SHP77 (cell line): ENCODE measurements around the gene SUMO4.

Experiments used
- DNase-seq, 2 experiments: peaks; one replicate each; lab custom pipeline; 2025; lab: John Stamatoyannopoulos, UW

SUMO4 gene

DNA sequence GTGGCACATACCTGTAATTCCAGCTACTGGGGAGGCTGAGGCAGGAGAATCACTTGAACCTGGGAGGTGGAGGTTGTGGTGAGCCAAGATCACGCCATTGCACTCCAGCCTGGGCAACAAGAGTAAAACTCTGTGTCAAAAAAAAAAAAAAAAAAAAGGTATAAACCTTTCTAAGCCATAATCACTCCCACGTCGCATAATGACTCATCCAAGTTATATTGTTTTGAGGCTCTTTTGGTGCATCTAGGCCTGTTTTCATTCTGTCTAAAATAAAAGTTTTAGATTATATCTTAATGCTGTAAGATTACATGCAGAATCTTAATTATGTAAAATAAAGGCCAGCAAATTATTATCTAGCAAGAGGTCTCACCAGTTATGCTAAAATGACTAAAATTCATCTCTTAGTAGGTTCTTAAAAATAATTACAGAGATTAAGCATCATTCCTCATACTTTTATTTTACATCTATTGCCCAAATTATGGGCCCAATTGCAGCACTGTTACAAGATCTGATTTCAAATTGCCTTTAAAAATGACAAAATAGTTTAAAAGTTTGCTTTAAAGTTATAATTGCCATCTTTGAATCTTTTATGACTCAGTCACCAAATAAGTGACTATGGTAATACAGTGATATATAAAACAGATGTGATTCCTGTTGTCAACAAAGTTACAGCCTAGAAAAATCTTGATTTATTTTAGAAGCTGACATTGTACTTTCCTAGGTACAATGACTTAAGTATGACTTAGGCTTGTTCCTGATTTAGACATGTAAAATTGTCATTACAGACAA is 10.4 kb upstream of the SUMO4 start:
- DNase-seq: no peak

DNA sequence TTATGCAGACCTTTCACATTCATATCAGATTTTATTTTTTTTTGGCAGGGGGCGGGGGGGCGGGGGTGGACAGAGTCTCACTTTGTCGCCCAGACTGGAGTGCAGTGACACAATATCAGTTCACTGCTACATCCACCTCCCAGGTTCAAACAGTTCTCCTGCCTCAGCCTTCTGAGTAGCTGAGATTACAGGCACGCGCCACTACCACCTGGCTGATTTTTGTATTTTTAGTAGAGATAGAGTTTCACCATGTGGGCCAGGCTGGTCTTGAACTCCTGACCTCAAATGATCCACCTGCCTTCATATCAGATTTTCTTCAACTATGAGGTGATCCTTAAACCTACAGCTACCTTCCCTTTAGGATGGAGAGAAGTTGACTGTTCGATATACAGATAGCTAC is 8.0 kb upstream of the SUMO4 start:
- no peak for DNase-seq

GRCh38 chr6:149392535-149392934 is 7.5 kb upstream of the SUMO4 start:
- DNase-seq: no peak

DNA sequence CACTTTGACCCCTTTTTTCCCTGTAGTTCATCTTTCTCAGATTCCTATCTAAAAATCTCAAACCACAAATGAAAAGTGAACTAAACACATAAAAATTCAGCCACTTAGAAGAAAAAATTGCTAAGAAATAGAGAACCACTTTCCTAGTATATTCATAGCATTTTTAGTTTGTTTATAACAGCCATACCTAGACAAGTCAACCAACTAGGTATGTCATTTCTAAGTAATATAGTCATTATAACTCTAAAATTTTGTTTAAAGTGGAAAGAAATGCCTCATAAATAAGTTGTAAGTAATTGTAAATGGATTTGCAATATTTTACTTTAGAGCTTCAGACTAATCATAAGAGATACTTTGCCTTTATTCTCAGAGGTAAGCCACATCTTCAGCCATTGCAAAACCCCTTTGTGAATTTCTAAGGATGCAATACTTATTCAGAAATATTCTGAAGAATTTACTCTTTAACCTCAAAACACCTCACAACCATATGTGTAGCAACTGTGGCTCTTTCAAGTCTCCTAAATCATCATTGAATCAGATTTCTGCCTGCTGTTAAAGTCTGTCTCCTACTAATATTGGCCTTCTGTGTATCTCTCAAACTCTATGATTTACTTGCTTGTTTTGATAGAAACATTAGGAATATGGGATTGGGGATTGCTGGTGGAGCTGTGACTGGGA is 6.9 kb upstream of the SUMO4 start:
- DNase-seq: no peak

DNA sequence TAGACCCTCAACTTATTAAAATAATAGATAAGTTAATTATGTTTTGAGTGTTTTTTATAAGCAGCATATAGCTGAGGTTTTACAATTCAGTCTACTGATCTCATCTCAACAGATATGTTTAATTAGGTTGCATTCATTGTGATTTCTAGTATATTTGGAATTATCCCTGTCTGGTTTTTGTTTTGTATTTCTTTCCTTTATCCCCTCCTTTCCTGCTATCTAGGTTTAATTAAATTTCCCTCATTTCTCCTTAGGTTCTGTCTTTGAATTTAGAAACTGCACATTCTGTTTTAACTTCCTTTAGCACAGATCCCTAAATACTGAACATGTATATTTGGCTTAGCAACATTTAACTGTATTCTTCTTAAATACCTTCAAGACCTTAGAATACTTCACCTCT is 4.9 kb upstream of the SUMO4 start:
- DNase-seq: no peak

DNA sequence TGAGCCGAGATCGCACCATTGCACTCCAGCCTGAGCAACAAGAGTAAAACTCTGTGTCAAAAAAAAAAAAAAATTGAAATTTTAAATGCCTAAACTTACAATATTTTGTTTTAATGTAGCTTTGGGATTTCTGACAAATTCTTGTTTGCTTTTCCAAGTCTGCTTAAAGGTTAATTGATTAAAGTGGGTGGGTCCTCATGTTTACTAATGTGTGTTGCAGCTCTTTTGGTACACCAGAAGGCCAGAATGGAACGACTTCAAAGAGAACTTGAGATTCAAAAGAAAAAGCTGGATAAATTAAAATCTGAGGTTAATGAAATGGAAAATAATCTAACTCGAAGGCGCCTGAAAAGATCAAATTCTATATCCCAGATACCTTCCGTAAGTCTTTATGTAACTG is 2.7 kb upstream of the SUMO4 start:
- DNase-seq: no peak

DNA sequence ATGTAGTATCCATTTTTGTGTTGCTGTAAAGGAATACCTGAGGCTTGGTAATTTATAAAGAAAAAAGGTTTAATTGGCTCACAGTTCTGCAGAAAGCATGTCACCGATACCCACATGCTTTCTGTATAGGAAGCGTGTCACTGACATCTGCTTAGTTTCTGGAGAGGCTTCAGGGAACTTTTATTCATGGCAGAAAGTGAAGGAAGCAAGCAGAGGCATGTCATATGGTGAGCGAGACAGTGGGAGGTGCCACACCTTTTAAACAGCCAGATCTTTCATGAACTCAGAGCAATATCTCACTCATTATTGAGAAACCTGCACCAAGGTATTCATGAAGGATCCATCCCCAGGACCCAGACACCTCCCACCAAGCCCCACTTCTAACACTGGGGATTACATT is 3.5 kb downstream of the SUMO4 start:
- no peak for DNase-seq

GRCh38 chr6:149405823-149406765 is 6.0 kb downstream of the SUMO4 start:
- DNase-seq: no peak

DNA sequence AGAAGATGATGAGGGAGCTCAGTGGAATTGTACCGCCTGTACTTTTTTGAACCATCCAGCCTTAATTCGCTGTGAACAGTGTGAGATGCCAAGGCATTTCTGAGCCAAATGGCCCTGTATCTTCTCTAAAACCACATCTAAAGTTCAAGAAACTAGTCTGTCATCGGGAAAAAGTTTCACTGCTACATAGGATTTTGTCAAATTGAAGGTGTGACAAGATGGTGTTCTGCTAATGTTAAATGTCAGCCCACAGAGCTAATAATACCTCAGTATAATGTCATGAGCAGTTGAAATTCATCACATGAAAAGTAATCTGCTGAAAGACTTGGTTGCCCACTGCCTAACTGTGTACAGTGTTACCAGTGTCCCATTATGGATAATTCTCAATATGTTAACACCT is 9.6 kb downstream of the SUMO4 start:
- no peak for DNase-seq

DNA sequence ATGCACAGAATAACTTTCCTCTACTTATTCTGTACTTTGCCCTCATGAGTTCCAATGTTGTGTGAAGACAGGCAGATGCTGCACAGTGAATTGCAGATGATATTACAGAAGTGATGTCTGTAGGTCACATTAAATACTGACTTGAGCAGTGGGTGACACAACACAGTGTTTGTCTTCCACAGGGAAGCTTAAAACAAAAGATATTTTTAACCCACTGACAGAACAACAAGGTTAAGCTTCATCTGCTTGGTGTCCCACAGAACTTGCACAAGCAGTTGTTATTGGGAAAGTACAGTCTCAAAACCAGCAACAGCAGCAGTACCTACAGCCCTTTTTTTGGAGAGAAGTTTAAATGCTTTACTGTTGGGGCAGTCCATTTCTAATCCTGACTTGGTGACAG is 10.5 kb downstream of the SUMO4 start:
- DNase-seq: no peak

DNA sequence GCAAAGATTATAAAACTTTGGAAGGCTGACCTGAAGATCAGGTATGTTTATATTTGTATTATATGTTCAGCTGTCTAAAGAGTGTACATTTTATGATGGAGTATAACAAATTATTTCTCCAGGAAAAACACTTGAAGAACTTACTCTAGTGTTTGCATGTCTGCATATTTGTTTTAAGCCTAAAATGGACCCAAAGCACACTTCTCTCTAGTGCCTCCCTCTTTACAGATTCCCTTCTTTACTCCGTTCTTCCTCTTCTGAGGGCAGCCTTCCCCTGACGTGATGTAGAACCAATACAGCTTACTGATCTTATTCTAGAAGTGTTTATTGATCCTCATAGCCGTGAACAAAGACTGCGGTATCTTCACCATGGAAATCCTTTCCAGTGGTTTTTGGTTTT is 13.9 kb downstream of the SUMO4 start:
- no peak for DNase-seq

- no peak for DNase-seq
Observed at GRCh38 chr6:149414821-149415220, 14.8 kb downstream of the SUMO4 start.

DNA sequence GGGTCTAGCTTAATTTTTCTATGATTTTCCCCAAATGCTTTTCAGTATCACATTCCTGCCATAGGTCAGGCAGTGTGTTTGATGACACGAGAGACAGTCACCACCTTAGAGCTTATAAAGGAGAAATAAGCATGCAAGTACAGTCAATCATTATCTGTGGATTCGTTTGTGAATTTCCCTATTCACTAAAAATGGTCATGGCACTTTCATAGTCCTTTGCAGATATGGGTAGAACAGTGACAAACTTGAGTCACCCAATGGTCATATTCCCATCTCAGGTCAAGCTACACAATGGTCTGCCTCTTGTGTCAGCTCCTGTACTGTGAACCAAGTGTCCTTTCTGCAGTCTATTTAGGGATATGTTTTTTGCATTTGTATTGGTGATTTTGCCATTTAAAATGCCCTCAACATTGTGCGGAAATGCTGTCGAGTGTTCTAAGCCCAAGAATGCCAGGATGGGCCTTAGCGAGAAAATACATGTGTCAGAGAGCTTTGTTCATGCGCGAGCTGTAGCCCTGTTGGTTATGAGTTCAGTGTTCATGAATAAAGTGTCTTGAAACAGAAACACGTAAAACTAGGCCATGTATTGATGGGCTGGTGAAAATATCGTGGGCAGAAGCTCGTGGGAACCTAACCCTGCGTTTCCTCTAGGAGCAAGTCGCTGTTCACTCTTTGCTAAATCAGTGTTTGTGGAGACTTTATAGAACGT is 19.8 kb downstream of the SUMO4 start:
- no peak for DNase-seq

- no peak for DNase-seq
Observed at GRCh38 chr6:149421132-149421531, 21.1 kb downstream of the SUMO4 start.

GRCh38 chr6:149422581-149422980 is 22.5 kb downstream of the SUMO4 start:
- no peak for DNase-seq

GRCh38 chr6:149423964-149424440 is 23.9 kb downstream of the SUMO4 start:
- DNase-seq: no peak

DNA sequence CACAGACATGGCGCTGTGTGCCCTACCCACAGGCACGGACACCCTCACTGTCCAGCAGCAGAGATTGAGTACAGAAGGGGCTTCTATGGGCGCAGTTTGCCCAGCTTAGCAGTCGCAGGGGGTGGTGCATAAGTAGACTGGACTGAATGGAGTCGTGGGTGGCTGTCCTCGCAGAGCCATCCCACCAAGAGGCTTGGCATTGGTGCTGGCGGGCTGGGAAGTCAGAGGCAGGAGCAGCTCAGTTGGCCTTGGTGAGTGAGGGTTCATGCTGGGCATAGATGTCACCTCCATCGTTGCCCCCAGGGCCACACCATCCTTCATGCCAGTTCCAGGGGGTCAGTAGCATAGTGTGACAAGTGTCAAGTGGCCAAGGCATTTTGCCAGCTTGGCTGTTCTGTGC is 25.2 kb downstream of the SUMO4 start:
- no peak for DNase-seq

DNA sequence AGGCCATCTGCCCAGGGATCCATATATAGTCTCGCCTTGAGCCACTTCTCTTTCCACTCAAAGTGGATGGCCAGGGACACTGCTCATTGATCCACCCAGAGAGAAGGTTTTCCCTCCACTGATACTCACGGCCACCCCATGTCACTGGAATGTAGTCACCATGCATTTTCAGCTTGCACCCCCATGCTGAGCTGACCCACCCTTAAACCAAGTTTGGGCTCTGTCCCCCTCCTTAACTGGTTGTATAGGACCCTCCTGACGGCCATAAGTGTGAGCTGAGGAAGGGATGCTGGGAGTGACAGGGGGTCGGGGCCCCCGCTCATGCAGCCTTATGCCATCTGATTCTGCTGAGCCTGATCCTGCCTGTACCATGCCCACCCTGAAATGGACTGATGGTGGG is 25.7 kb downstream of the SUMO4 start:
- DNase-seq: no peak

- DNase-seq: no peak
Observed at GRCh38 chr6:149428606-149429005, 28.5 kb downstream of the SUMO4 start.

- no peak for DNase-seq
Observed at GRCh38 chr6:149429427-149430360, 29.6 kb downstream of the SUMO4 start.
